HCEC 1CT (cell line): ENCODE results near the gene TRIM65.

Experiments used
- DNase-seq: peaks from one replicate; pipeline ENCODE4 v3.0.0-alpha.2; 2017

TRIM65 gene, protein sequence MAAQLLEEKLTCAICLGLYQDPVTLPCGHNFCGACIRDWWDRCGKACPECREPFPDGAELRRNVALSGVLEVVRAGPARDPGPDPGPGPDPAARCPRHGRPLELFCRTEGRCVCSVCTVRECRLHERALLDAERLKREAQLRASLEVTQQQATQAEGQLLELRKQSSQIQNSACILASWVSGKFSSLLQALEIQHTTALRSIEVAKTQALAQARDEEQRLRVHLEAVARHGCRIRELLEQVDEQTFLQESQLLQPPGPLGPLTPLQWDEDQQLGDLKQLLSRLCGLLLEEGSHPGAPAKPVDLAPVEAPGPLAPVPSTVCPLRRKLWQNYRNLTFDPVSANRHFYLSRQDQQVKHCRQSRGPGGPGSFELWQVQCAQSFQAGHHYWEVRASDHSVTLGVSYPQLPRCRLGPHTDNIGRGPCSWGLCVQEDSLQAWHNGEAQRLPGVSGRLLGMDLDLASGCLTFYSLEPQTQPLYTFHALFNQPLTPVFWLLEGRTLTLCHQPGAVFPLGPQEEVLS

DNA sequence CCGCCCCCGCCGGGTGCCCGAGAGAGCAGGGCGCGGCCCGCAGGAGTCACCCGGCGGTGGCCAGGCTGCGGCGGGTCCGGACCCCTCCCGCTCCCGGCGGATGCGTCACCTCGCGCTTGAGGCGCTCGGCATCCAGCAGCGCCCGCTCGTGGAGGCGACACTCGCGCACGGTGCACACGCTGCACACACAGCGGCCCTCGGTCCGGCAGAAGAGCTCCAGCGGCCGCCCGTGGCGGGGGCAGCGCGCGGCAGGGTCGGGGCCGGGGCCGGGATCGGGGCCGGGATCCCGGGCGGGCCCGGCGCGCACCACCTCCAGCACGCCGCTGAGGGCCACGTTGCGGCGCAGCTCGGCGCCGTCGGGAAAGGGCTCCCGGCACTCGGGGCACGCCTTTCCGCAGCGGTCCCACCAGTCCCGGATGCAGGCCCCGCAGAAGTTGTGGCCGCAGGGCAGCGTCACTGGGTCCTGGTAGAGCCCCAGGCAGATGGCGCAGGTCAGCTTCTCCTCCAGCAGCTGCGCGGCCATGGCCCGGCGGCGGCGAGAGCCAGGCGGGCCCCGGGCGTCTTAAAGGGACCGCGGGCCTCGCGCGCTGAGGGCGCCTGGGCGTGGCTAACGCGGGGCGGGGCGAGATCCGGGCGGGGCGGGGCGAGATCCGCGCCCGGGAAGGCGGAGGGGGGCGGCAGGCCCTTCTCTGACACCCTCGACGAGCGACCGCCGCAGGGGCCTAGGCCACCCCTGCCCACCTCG lies at the start of gene TRIM65:
Gene TRIM65 (minus strand): TSS at position 537 of the 745 bp plus-strand sequence. CDS start 14 bp downstream, at position 523.
- peak; percentile 78 for DNase-seq

DNA sequence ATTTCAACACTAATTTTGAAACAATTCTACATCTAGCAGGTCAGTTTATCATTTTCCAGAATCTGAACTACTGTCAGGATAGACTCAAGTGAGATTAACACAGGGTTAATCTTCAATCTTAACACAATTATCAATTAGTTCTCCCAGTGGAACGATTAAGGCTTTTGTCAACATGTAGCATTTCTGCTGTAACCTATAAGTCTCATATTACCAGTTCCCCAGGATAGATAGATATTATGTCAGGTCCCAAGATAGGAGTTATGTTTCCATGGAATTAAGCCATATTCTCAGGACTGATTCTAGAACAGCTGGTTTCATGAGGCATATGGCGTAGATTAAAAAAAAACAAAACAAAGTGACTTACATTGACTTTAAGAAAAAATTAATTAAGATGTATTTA lies 48.5 kb upstream of the TRIM65 start:
- no peak for DNase-seq

DNA sequence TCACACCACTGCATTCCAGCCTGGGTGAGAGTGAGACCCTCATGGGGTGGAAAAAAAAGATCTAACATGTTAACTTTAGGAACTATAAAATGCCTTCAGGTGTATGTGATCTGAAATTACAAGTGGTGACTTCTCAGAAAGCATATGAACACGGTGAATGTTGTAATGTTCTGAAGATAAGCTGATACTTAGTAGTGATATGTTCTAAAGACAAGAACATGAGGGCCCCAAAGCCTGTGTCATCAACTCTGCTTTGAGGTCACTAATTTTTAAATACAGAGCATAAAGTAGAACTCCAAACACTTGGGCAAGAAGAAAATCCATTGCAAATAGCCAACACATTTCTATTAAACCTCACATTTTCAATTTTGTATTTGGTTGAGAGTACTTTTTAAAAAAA lies 46.7 kb upstream of the TRIM65 start:
- no peak for DNase-seq

DNA sequence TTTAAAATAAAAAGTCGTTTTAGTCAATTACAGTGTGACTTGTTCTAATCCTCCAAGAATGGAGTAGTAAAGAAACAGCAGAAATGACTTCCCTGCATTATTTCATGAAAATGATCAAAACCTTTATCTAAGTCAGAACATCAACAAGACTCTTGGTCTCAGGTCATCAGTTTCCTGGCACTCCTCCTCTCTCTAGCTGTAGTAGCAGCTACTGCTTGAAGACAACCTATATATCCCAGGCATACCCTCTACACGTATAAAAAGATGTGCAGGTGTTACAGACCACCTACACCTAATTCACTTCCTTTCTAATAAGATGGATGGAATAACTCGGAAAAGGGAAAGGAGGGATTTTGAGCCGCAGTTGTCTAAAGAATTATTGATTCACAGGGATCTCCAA lies 45.7 kb upstream of the TRIM65 start:
- DNase-seq, result no peak

DNA sequence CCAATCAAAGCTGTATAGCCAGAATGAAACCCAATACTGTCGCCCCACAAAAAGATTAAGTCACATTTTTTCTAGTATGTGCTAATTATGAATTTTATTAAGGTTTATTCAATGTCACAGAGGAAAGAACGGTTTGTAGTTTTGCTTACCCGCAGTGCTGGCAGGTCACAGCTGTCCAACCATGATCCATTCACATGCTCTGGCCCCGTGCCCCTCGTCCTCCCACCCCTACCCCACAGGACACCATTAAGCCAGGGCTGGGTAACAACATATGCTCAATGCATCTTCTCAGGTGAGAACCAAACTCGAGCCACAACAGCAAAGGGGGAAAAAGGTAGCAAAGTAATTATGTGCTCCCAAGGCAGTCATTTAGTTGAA lies 44.7 kb upstream of the TRIM65 start:
- DNase-seq, result no peak

DNA sequence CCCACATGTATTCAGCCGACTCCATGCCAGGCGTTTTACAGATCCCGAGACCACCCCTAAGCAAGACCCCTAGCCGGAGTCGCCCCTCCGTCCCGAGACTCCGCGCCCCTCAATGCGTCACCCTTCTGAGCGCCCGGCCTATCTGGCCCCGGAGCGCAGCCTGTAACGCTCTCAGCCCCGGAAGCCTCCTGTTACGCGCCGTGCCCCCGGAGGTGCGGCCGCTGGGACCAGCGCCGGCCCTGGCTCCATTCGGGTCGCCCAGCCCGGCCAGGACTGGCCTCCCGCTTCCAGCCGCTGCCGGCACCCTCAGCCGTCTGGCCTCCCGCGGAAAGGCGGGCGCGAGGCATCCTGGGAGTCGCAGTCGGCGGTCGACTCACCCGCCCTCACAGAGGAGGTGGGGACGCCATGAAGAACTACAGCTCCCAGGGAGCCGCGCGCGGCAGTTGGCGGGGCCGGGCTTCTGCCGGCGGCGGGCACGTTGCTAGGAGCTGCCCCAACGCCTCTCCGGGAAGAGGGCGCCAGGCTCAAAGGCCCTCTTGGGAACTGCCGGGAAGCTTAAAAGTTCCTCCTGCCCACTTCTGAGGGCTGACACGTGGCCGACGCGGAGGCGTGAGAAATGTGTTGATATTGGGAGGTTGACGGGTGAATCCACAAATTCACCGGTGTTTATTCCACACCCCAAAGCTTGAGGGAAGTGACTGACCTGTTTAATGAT lies 44.1 kb upstream of the TRIM65 start, which contains the start of gene FBF1:
Gene FBF1 (minus strand): TSS at position 316 of the 715 bp plus-strand sequence. CDS start 2,893 bp downstream, outside the sequence.
- DNase-seq, result peak; percentile 96

DNA sequence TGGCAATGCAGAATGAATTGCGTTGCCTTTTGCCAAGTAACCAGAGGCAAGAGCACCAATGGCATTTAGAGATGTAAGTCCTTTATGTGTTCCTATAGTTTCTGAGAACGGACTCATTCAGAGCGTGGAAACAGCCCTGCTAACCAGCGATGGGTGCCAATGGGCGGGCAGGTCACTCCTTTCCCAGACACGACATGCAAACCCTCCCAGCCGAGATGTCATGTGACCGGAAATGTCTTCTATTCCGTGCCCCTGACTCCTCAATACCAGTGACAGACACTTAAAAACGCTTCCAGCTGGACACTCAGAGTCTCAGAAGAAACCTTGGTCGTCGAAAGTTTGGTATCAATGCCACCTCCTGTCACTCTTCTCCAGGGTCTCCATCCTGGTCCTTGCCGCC lies 40.9 kb upstream of the TRIM65 start:
- no peak for DNase-seq

DNA sequence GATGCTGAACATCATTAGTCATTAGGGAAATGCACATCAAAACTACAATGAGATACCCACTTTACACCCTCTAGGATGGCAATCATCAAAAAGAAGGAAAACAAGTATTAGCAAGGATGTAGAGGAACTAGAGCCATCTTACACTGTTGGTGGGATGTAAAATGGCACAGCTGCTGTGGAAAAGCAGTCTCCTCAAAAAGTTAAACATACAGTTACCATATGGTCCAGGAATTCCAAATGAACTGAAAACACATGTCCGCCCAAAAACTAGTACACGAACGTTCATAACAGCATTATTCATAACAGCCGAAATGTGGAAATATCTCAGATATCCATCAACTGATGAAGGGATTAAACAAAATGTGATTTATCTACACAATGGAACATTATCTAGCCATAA lies 37.1 kb upstream of the TRIM65 start:
- DNase-seq, result no peak

DNA sequence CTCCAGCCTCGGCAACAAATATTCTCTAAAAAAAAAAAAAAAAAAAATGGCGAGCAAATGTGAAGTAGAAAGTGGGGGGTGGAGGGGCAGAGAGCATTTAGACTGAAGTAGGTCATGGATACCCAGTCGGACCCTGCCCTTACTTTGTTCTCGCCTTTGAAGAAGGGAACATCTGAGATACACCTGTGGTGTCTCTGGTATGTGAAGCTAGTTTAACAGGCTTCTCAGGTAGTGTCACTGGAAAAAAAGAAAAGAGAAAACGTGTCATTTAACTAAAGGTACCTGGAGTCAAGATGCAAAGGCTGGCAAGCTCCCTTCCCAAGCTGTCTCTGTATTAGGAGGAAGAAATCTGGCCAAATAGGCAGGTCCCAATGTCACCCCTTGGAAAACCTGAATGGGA lies 36.1 kb upstream of the TRIM65 start:
- DNase-seq, result no peak

DNA sequence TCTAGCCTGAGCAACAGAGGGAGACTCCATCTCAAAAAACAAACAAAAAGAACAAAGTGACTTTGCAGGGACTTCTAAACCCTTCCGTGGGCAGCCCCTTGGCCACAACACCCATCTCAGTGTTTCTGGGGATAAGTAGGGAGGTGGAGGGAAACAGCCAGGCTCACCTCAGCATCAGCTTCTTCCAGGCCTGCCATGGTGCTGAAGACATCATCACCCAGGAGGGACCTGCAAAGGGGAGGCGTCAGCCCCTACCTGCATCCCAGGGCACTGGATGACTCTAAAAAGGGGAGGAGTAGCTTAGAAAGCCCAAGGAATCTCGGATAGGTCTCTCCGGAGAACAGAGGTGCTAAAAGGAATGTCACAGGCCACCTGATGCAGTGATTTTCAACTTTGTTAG lies 34.3 kb upstream of the TRIM65 start:
- DNase-seq, result no peak

DNA sequence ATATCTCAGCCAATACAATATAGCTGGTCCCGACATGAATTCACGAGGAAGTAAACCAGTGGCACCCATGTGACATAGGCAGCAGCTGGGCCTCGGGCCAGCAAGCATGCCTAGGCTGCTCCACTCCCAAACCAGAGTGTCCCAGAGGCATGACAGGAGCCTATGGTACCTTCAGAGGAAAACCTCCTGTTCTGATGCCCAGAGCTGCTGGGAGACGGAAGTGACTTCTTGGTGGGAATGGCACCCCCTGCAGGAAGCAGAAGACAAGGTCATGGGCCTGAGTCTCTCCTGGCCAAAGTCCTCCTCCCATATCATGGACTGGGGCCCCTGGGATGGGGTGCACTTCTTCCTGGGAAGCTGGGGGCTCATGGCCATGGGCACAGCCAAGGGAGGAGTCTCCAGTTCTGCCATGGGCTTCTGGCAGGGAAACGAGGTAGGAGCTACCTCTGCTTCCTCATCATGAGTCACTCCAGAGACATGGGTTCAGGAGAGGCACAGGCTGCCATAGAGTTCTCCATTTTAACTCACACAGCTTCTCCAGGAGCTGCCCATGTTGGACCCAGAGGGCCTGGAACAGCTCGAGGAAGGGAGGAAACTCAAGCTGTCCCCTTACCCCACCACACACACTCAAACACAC lies 30.7 kb upstream of the TRIM65 start:
- no peak for DNase-seq

DNA sequence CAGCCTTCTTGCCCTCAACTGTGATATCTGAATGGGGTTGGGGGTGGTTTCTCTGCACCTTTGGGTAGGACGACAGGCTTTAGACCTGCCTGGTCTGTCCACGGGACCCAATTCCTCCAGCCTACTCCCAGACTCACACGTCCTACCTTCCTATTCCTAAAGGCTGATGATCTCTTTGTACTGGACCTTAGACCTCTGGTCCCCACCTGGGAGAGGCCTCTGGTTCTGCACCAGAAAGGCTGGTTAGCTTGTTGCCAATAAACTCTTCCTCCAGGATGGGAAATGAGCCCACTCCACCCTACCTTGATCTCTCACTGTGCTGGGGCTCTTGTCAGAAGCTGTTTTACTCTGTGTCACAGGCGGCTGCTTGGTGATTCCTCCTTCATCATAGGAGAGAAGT lies 29.7 kb upstream of the TRIM65 start:
- no peak for DNase-seq

DNA sequence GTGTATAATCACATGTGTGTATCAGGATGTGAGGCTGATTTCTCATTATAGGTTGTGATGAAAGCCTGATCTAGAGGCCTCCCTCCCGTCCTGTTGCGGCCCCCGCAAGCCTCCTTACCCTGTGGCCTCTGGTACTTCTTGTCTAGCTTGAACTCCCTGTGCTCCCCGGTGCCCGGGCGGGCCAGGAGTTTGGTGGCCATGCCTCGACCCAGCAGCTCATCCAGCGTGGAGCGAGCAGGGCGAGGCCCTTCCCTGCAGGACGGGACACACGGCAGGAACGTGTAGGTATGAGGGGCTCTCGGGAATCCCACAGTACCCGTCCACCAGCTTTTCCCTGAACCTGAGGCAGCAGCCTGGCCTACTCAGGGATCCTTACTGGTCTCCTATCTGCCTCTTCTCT lies 29.2 kb upstream of the TRIM65 start:
- DNase-seq, result no peak

DNA sequence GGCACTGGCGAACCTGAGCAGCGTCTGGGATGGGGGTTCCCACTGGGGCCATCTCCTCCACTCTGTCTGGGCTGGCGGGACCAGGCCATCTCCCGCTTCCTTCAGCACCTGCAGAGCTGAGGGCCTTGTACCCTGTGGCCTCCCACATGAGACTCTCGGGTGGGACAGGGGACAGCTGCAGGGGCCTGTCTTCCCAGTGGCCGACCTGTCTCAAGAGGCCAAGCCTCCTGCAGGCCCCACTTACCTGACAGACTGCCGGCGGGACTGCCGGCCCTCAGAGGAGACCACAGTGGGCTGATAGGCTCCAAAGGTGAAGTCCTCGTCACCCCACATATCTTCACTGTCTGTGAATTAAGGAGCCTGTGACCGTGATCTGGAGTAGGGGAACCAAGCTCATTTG lies 28.4 kb upstream of the TRIM65 start:
- no peak for DNase-seq

DNA sequence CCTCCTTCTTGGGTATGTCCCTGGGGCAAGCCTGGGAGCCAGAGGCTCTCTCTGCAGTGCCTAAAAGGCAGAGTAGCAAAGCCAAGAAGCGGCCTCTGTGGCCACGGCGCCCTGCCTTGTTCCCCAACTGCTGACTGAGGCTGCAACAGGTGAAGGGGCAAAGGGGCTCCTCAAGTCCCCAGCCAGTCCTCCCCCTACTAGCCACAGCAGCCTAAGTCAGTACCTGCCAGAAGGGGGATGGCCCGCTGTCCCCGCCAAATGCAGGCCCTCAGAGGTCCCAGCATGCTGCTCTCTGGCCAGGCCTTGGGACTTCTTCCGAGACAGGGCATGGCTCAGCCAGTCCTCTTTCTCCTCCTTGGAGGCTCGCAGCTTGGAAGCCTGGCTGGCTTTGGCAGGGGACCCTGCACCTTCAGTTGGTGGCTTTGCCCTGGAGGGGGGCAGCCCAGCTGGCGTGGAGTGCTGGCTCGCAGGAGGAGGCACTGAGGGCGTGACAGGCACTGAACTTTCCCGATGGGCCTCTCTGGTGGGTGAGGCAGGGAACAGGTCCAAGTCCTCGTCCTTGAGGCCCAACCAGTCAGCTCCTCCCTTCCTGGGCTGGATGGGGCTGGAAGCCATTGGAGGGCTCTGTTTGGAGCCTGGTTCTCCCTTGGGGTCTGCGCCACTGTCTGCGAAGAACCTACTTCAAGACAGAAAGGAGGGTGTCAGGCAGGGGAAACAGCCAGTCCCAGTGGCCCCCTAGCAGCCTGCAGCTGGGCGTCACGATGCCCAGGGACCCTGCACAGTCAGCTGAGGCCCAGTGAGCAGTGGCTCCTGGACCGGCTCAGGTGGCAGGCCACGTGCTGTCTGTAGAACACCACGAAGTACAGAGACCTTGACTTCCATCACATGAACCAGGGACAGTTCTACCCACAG lies 26.5 kb upstream of the TRIM65 start:
- DNase-seq, result no peak

DNA sequence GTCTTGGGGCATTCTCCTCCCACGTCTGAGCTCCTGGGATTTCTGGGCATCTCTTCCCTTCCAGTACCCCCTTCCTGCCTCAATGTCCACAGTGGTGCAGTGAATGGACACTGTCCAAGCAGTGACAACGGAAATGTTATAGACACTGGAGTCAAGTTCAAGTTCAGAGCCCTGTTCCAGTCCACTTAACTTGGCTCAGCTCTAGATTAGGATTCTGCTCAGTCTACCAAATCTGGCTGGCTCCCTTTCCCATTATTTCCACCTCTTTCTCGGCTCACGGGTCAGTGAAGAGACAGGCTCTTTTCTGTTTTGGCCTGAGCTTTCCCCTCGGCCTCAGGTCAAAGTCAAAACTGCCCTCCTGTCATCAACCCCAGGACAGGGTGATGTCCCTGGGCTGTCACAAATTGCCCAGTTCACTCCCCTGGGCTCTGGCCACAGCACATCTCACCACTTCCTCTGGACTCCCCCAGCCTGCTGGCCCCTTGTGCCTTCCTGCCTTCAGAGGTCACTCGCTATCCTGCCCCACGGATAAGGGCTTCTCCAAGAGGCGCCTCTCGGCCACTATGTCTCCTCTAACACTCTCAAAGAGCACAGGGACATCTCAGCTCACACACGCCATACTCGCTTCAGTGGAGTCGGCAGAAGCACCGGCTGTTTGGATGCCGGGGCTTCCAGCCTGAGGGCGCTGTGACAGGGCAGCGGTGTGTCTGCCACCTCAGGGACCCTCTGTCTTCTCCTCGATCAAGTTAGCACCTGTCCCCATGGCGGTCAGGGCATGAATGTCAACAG lies 25.6 kb upstream of the TRIM65 start:
- DNase-seq, result no peak

DNA sequence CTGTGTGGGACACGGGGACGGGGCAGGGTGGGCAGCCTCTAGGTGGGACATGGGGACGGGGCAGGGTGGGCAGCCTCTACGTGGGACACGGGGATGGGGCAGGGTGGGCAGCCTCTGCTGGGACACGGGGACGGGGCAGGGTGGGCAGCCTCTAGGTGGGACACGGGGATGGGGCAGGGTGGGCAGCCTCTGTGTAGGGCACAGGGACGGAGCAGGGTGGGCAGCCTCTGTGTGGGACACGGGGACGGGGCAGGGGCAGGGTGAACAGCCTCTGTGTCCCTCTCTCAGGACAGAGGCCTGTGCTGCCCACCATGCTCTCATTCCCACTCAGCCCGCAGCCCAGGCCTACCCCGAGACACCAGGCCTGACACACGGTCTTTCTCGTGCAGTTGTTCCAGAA lies 24.8 kb upstream of the TRIM65 start:
- no peak for DNase-seq

DNA sequence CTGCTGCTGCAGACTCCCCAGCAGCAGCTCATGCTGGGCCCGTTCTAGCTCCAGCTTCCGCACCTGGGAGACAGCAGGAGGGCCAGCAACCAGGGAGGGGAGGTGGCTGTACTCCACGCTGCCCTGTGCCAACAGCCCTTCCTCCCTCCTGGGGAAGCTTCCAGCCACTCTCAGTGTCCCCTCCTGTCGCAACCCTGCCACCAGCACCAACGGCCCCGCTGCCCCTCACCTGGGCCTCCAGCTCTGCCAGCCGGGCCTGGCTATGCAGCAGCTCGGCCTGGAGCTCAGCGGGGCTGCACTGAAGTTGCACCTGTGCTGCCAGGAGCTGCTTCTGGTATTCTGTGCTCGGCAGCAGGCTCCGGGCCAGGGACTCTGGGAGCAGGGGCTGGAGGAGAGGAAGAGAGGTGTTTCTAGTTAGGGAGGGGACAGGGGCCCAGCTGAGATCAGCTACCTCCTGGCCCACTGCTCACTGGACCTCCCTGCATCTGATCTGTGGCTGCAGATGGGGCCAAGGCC lies 23.4 kb upstream of the TRIM65 start:
- DNase-seq, result no peak

DNA sequence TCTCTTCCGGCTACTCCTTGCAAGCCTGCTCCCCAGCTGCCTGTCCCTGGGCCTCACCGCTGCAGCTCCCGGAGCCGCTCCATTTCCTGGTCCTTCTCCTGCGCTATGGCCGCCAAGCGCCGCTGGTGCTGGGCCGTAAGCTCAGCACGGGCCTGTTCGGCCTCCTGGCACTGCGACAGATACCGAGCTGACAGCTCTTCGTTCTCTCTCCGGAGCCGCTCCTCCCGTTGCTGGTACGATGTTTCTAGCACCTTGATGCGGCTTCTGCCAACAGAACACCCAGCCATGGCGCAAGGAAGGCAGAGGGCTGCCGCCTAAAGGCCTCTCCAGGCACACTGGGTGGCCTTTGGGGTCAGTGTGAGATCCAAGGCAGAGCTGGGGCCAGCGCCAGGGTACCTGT lies 22.9 kb upstream of the TRIM65 start:
- DNase-seq, result no peak

DNA sequence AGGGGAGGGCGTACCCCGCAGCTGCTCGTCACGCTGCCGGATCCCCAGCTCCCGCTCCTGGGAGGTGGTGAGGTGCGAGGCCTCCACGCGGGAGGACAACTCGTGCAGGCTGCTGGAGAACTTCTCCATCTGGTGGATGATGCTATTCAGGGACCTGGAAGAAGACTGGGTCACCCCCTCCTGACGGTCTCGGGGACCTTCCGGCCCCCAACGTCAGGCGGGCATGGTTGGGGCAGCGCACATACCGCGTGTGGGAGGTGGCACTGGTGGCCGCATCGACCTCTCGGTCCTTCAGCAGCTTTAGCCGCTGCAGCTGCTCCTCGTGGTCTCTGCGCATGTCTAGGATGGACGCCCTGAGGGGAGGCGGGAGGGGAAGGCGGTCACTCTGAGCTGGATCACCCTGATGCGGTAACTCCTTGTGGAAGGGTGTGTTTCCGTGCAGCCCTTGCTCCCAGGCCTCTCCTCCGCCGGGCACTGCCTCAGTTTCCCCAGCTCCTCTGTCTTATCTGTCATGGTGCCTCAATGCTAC lies 21.2 kb upstream of the TRIM65 start:
- DNase-seq, result no peak
